Measurements from ENCODE around the gene NUP98. TPM values are rescaled to one million over a fixed set of nuclear protein-coding genes. Genes with fewer than 3 reads are reported as not detected.
"Not testable (repeated sequence)": the region's sequence is repeated elsewhere in the genome, so short reads cannot be mapped to it uniquely, and the experiment has no call there.

The NUP98 gene
- total RNA-seq, 1 donor from 2014 or later = 78.7 TPM

GRCh38 chr11:3644817-3645235, 152.5 kb downstream of the NUP98 start, which contains the start of gene ART1:
TSS of gene ART1 (plus strand) at chr11:3645128. CDS start at chr11:3659214, 14,086 bp downstream.
- no peak for DNase-seq (ENCODE audit: low spot score)

- DNase-seq (ENCODE audit: low spot score) = not testable (repeated sequence)
Observed at GRCh38 chr11:3643102-3643546, 154.2 kb downstream of the NUP98 start.

GRCh38 chr11:3642071-3642951, 155.0 kb downstream of the NUP98 start:
- no peak for DNase-seq (ENCODE audit: low spot score)

GRCh38 chr11:3641701-3642070, 155.7 kb downstream of the NUP98 start, which contains the start of gene ART5:
TSS of gene ART5 (minus strand) at chr11:3641992. CDS start at chr11:3641862, 130 bp downstream.
- DNase-seq (ENCODE audit: low spot score) = no peak

GRCh38 chr11:3641191-3641590, 156.2 kb downstream of the NUP98 start:
- no peak for DNase-seq (ENCODE audit: low spot score)

- no peak for DNase-seq (ENCODE audit: low spot score)
Observed at GRCh38 chr11:3639841-3640240, 157.5 kb downstream of the NUP98 start.

- DNase-seq (ENCODE audit: low spot score) = no peak
Observed at GRCh38 chr11:3638513-3638912, 158.8 kb downstream of the NUP98 start.

- DNase-seq (ENCODE audit: low spot score) = no peak
Observed at GRCh38 chr11:3637201-3637600, 160.2 kb downstream of the NUP98 start.

- DNase-seq (ENCODE audit: low spot score) = no peak
Observed at GRCh38 chr11:3635641-3636375, 161.5 kb downstream of the NUP98 start.

- DNase-seq (ENCODE audit: low spot score) = peak; percentile 37
Observed at GRCh38 chr11:3632070-3632660, 165.2 kb downstream of the NUP98 start.

- no peak for DNase-seq (ENCODE audit: low spot score)
Observed at GRCh38 chr11:3631331-3631730, 166.0 kb downstream of the NUP98 start.

- DNase-seq (ENCODE audit: low spot score) = no peak
Observed at GRCh38 chr11:3627291-3627690, 170.1 kb downstream of the NUP98 start.

- no peak for DNase-seq (ENCODE audit: low spot score)
Observed at GRCh38 chr11:3626250-3626960, 170.9 kb downstream of the NUP98 start.

Other genes with a start within 250 kb of the NUP98 start
- not detected for gene ART5, start 155.6 kb downstream of the NUP98 start, total RNA-seq
- gene ART1, start 152.4 kb downstream of the NUP98 start, total RNA-seq = not detected
- 1.3 TPM for gene CHRNA10, start 126.2 kb downstream of the NUP98 start, total RNA-seq
- gene PGAP2, start 11.0 kb upstream of the NUP98 start, total RNA-seq = 8.3 TPM
- gene RHOG, start 43.4 kb upstream of the NUP98 start, total RNA-seq = 83.3 TPM
- 125 TPM for gene STIM1, start 58.1 kb upstream of the NUP98 start, total RNA-seq